GM23338 (cell line): Measurements from ENCODE around the gene UTS2. TPM values are rescaled to one million over a fixed set of nuclear protein-coding genes. Genes with fewer than 3 reads are reported as not detected.

Experiments
- ATAC-seq: fragments of 200-7000 bp; cut with Tn5 transposase; 3 replicates; pipeline ENCODE4 v1.9.1; 2020
- DNase-seq: peaks from one replicate; pipeline ENCODE4 v3.0.0-alpha.2; 2015; ENCODE audit warnings: low spot score
- H2AFZ ChIP-seq: fragments of 200-600 bp; sonication (generic); 2 replicates; pipeline ENCODE4 v1.8.0; 2016; ENCODE audit warnings: antibody characterized with exemption, mild to moderate bottlenecking, moderate library complexity
- H3F3A ChIP-seq: fragments of 200-600 bp; sonication (generic); replicated peaks from 2 replicates; pipeline ENCODE4 v1.8.0; 2017; ENCODE audit warnings: antibody characterized with exemption, mixed run types, low read depth
- H3K27ac ChIP-seq: fragments of 200-600 bp; sonication (generic); 2 replicates; pipeline ENCODE4 v1.6.1; 2016; ENCODE audit warnings: low read depth
- H3K27me3 ChIP-seq: fragments of 200-600 bp; sonication (generic); 2 replicates; pipeline ENCODE4 v1.8.0; 2016; ENCODE audit warnings: mild to moderate bottlenecking, mixed run types, moderate library complexity; ENCODE audit not compliant: insufficient read depth
- H3K36me3 ChIP-seq: fragments of 200-600 bp; sonication (generic); 2 replicates; pipeline ENCODE4 v1.8.0; 2016; ENCODE audit warnings: mild to moderate bottlenecking; ENCODE audit not compliant: insufficient read depth
- H3K4me1 ChIP-seq: fragments of 200-600 bp; sonication (generic); 2 replicates; pipeline ENCODE4 v1.8.0; 2016; ENCODE audit warnings: mild to moderate bottlenecking, moderate library complexity; ENCODE audit not compliant: insufficient read depth
- H3K4me2 ChIP-seq: fragments of 200-600 bp; sonication (generic); 2 replicates; pipeline ENCODE4 v1.7.1; 2017; ENCODE audit warnings: mixed run types
- H3K4me3 ChIP-seq: fragments of 200-600 bp; sonication (generic); 2 replicates; pipeline ENCODE4 v1.6.1; 2016; ENCODE audit warnings: mixed run types
- H3K79me2 ChIP-seq: fragments of 200-600 bp; sonication (generic); replicated peaks from 2 replicates; pipeline ENCODE4 v1.8.0; 2017; ENCODE audit warnings: mild to moderate bottlenecking; ENCODE audit not compliant: insufficient read depth
- H3K9me2 ChIP-seq: fragments of 200-600 bp; sonication (generic); 2 replicates; pipeline ENCODE4 v1.8.0; 2017; ENCODE audit not compliant: insufficient read depth
- H4K20me1 ChIP-seq: fragments of 200-600 bp; sonication (generic); replicated peaks from 2 replicates; pipeline ENCODE4 v1.8.0; 2017; ENCODE audit warnings: mild to moderate bottlenecking; ENCODE audit not compliant: insufficient read depth
- H3K27ac Mint-ChIP-seq: 2 replicates; pipeline ENCODE4 v1.8.0; 2020; ENCODE audit warnings: inconsistent platforms, mild to moderate bottlenecking, moderate library complexity, mixed read lengths
- H3K27me3 Mint-ChIP-seq: 3 replicates; pipeline ENCODE4 v1.8.0; 2022; ENCODE audit warnings: low read depth, mild to moderate bottlenecking, moderate library complexity, mixed read lengths, inconsistent platforms; ENCODE audit not compliant: insufficient read depth, poor library complexity
- H3K36me3 Mint-ChIP-seq: 3 replicates; pipeline ENCODE4 v1.8.0; 2021; ENCODE audit warnings: low read depth, mild to moderate bottlenecking, inconsistent platforms, moderate library complexity, mixed read lengths
- H3K4me1 Mint-ChIP-seq: 3 replicates; pipeline ENCODE4 v1.8.0; 2020; ENCODE audit warnings: mild to moderate bottlenecking, inconsistent platforms, mixed read lengths
- H3K4me3 Mint-ChIP-seq: 3 replicates; pipeline ENCODE4 v1.8.0; 2021; ENCODE audit warnings: moderate library complexity, mild to moderate bottlenecking, inconsistent platforms, mixed read lengths
- H3K9me3 Mint-ChIP-seq: 3 replicates; pipeline ENCODE4 v1.8.0; 2020; ENCODE audit warnings: moderate library complexity, mild to moderate bottlenecking, inconsistent platforms, mixed read lengths
- EZH2 ChIP-seq: fragments of 200-600 bp; sonication (generic); IDR thresholded peaks from one replicate; pipeline ENCODE4 v1.8.0; 2017; ENCODE audit warnings: antibody characterized with exemption, mild to moderate bottlenecking, low read depth; ENCODE audit not compliant: unreplicated experiment
- EZH2phosphoT487 ChIP-seq: fragments of 200-600 bp; sonication (generic); IDR thresholded peaks from one replicate; pipeline ENCODE4 v1.8.1; 2018; ENCODE audit warnings: antibody characterized with exemption; ENCODE audit not compliant: unreplicated experiment
- JUNB ChIP-seq: IDR thresholded peaks from one replicate; pipeline ENCODE4 v1.6.1; 2016; ENCODE audit warnings: antibody characterized with exemption; ENCODE audit not compliant: unreplicated experiment
- NANOG ChIP-seq: IDR thresholded peaks from 2 replicates; pipeline ENCODE4 v1.6.1; 2016; ENCODE audit warnings: antibody characterized with exemption, borderline replicate concordance
- POLR2AphosphoS5 ChIP-seq: IDR thresholded peaks from 2 replicates; pipeline ENCODE4 v1.6.1; 2016; ENCODE audit warnings: antibody characterized with exemption, low read depth
- STAT1 ChIP-seq: IDR thresholded peaks from one replicate; pipeline ENCODE4 v1.6.1; 2016; ENCODE audit warnings: antibody characterized with exemption; ENCODE audit not compliant: unreplicated experiment
- ZNF331 ChIP-seq: fragments of 250-450 bp; sonication (Bioruptor Pico); IDR thresholded peaks from 2 replicates; pipeline ENCODE4 v1.5.0; 2020; ENCODE audit warnings: low read depth, mild to moderate bottlenecking, moderate library complexity
- polyA plus RNA-seq: library from polyadenylated mRNA; unstranded; fragments of >200 nt; fragmentation: Nextera tagmentation; extraction: Ambion mirVana; gene quantifications from 2 replicates; pipeline ENCODE4 v1.2.1, GENCODE V29; 2016
- total RNA-seq: library from RNA; depleted of rRNA; stranded (reverse); fragments of >200 nt; shearing (Covaris generic); gene quantifications from 2 replicates; pipeline ENCODE4 v1.2.3, GENCODE V29; 2014
- TF ChIP-seq, protein P1 (sequence below): IDR thresholded peaks from one replicate; pipeline ENCODE4 v1.6.1; 2018; ENCODE audit warnings: antibody characterized with exemption; ENCODE audit not compliant: unreplicated experiment
- TF ChIP-seq, protein P2 (sequence below), 2 experiments: fragments of 200-600 bp in 1 of 2; sonication (generic) in 1 of 2; conservative IDR thresholded peaks; 2 replicates each; pipeline versions ENCODE4 v1.5.1 to v1.6.1; 2016 to 2017; ENCODE audit warnings: antibody characterized with exemption in 2 of 2, low read depth in 2 of 2, mild to moderate bottlenecking in 2 of 2, moderate library complexity in 1 of 2

Gene UTS2
- total and polyA plus RNA-seq, 2 experiments from 2014 or later = not detected

DNA sequence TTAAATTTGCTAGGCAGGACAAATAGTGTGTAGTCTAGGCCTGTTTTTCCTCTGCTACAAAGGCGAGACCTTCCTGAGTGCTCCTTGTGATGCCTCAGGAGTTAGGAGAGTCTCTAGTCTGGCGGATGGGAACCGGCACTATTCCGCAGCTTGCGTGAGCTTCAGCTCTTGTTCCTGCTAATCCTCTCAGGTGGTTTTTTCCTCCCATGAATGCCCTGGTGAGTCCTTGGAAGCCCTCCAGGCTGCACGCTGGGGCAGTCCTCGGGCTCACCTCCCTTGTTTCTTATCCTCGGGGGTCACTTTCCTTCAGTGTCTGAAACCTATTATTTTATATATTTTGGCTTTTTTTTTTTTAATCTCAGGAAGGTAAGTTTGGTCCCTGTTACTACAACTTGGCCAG, 28.2 kb downstream of the UTS2 start (continued):
- TF ChIP-seq JUNB (no peak), ZNF331 (CRISPR knock-in tag) (no peak), STAT1 (no peak), NANOG (no peak), EZH2phosphoT487 (no peak), EZH2 (no peak), POLR2AphosphoS5 (no peak)
- TF ChIP-seq, protein P1, sequence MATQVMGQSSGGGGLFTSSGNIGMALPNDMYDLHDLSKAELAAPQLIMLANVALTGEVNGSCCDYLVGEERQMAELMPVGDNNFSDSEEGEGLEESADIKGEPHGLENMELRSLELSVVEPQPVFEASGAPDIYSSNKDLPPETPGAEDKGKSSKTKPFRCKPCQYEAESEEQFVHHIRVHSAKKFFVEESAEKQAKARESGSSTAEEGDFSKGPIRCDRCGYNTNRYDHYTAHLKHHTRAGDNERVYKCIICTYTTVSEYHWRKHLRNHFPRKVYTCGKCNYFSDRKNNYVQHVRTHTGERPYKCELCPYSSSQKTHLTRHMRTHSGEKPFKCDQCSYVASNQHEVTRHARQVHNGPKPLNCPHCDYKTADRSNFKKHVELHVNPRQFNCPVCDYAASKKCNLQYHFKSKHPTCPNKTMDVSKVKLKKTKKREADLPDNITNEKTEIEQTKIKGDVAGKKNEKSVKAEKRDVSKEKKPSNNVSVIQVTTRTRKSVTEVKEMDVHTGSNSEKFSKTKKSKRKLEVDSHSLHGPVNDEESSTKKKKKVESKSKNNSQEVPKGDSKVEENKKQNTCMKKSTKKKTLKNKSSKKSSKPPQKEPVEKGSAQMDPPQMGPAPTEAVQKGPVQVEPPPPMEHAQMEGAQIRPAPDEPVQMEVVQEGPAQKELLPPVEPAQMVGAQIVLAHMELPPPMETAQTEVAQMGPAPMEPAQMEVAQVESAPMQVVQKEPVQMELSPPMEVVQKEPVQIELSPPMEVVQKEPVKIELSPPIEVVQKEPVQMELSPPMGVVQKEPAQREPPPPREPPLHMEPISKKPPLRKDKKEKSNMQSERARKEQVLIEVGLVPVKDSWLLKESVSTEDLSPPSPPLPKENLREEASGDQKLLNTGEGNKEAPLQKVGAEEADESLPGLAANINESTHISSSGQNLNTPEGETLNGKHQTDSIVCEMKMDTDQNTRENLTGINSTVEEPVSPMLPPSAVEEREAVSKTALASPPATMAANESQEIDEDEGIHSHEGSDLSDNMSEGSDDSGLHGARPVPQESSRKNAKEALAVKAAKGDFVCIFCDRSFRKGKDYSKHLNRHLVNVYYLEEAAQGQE = no peak
- TF ChIP-seq, protein P2, sequence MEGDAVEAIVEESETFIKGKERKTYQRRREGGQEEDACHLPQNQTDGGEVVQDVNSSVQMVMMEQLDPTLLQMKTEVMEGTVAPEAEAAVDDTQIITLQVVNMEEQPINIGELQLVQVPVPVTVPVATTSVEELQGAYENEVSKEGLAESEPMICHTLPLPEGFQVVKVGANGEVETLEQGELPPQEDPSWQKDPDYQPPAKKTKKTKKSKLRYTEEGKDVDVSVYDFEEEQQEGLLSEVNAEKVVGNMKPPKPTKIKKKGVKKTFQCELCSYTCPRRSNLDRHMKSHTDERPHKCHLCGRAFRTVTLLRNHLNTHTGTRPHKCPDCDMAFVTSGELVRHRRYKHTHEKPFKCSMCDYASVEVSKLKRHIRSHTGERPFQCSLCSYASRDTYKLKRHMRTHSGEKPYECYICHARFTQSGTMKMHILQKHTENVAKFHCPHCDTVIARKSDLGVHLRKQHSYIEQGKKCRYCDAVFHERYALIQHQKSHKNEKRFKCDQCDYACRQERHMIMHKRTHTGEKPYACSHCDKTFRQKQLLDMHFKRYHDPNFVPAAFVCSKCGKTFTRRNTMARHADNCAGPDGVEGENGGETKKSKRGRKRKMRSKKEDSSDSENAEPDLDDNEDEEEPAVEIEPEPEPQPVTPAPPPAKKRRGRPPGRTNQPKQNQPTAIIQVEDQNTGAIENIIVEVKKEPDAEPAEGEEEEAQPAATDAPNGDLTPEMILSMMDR (conservative IDR thresholded peaks at IDR 0.05; ENCODE audit: low read depth in 2 of 2) = no peak

DNA sequence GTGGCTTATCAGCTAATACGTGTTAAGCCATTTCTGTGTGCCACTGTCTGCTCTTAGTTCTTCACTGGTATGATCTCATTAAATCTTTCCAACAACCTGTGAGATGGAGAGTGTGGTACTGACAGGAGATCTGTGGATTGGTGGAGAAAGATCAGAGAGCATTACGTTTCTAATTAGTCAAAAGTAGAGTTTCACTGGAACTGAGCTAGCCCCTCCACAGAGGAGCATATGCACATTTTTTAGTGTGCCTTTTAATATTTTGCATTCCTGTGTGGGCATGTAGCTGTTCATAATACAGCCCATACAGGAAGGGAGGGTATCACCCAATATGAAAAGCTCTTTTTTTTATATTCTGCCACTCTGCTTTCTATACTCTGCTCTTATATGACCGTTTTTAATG, 31.6 kb downstream of the UTS2 start:
- no peaks in the 10 kb centered on the region for H3K4me1 ChIP-seq
- no peaks in the 10 kb centered on the region for H3K9me2 ChIP-seq
- no peaks in the 10 kb centered on the region for H3F3A ChIP-seq
- ATAC-seq = no peak
- no peaks in the 10 kb centered on the region for H3K79me2 ChIP-seq
- Mint-ChIP-seq H3K36me3 (peaks cover 2% of the 10 kb centered on the region; the same call in 2 of the 3 replicates), H3K27ac (no peak overlapping the region), H3K4me3 (no peak overlapping the region), H3K9me3 (no peaks in the 10 kb centered on the region), H3K27me3 (no peaks in the 10 kb centered on the region), H3K4me1 (no peaks in the 10 kb centered on the region)
- H3K4me3 ChIP-seq = no peak overlapping the region
- H4K20me1 ChIP-seq = no peaks in the 10 kb centered on the region
- no peak overlapping the region for H2AFZ ChIP-seq
- no peak overlapping the region for H3K4me2 ChIP-seq
- no peak overlapping the region for H3K27ac ChIP-seq
- H3K36me3 ChIP-seq = peaks cover 1% of the 10 kb centered on the region; the same call in 1 of the 2 replicates
- H3K27me3 ChIP-seq = no peaks in the 10 kb centered on the region
- DNase-seq = no peak
- TF ChIP-seq, protein P2 (conservative IDR thresholded peaks at IDR 0.05; ENCODE audit: low read depth in 2 of 2) = no peak
- TF ChIP-seq ZNF331 (CRISPR knock-in tag) (no peak), JUNB (no peak)
- TF ChIP-seq, protein P1 = no peak
